ENCODE measurements around the gene PLEKHH2.
A peak's percentile ranks its signal among the peaks of the same experiment; 100 is the strongest.

The PLEKHH2 gene

GRCh38 chr2:43763091-43763490 is 126.0 kb downstream of the PLEKHH2 start:
- DNase-seq (ENCODE audit: low read depth) = no peak

- no peak for DNase-seq (ENCODE audit: low read depth)
These were observed 127.1 kb downstream of the PLEKHH2 start for GRCh38 chr2:43764086-43764705.

- DNase-seq (ENCODE audit: low read depth) = no peak
These were observed 128.9 kb downstream of the PLEKHH2 start for GRCh38 chr2:43766006-43766405.

GRCh38 chr2:43773876-43774613 is 137.0 kb downstream of the PLEKHH2 start, which contains the start of gene DYNC2LI1:
DYNC2LI1 (plus strand) TSS chr2:43774039; CDS start chr2:43774139, 100 bp downstream.
- peak; percentile 65 for DNase-seq (ENCODE audit: low read depth)

GRCh38 chr2:43774617-43775016 is 137.6 kb downstream of the PLEKHH2 start:
- no peak for DNase-seq (ENCODE audit: low read depth)

- DNase-seq (ENCODE audit: low read depth) = no peak
These were observed 139.3 kb downstream of the PLEKHH2 start for GRCh38 chr2:43776324-43776723.

- DNase-seq (ENCODE audit: low read depth) = no peak
These were observed 140.4 kb downstream of the PLEKHH2 start for GRCh38 chr2:43777306-43777926.

GRCh38 chr2:43778233-43778632 is 141.2 kb downstream of the PLEKHH2 start:
- DNase-seq (ENCODE audit: low read depth) = no peak

GRCh38 chr2:43787895-43788294 is 150.8 kb downstream of the PLEKHH2 start:
- DNase-seq (ENCODE audit: low read depth) = no peak

- DNase-seq (ENCODE audit: low read depth) = no peak
These were observed 151.6 kb downstream of the PLEKHH2 start for GRCh38 chr2:43788646-43789045.

GRCh38 chr2:43790147-43790546 is 153.1 kb downstream of the PLEKHH2 start:
- DNase-seq (ENCODE audit: low read depth) = no peak

GRCh38 chr2:43791035-43791765 is 154.1 kb downstream of the PLEKHH2 start:
- no peak for DNase-seq (ENCODE audit: low read depth)

- no peak for DNase-seq (ENCODE audit: low read depth)
These were observed 155.6 kb downstream of the PLEKHH2 start for GRCh38 chr2:43792653-43793052.

- DNase-seq (ENCODE audit: low read depth) = no peak
These were observed 157.9 kb downstream of the PLEKHH2 start for GRCh38 chr2:43794956-43795355.

- DNase-seq (ENCODE audit: low read depth) = no peak
These were observed 159.1 kb downstream of the PLEKHH2 start for GRCh38 chr2:43796206-43796605.

GRCh38 chr2:43798300-43798699 is 161.2 kb downstream of the PLEKHH2 start:
- no peak for DNase-seq (ENCODE audit: low read depth)

GRCh38 chr2:43800894-43801293 is 163.8 kb downstream of the PLEKHH2 start:
- no peak for DNase-seq (ENCODE audit: low read depth)

- DNase-seq (ENCODE audit: low read depth) = no peak
These were observed 165.1 kb downstream of the PLEKHH2 start for GRCh38 chr2:43802135-43802534.

GRCh38 chr2:43803113-43803512 is 166.1 kb downstream of the PLEKHH2 start:
- no peak for DNase-seq (ENCODE audit: low read depth)

- DNase-seq (ENCODE audit: low read depth) = no peak
These were observed 169.6 kb downstream of the PLEKHH2 start for GRCh38 chr2:43806719-43807031.

- DNase-seq (ENCODE audit: low read depth) = no peak
These were observed 173.4 kb downstream of the PLEKHH2 start for GRCh38 chr2:43810452-43810851.

- DNase-seq (ENCODE audit: low read depth) = no peak
These were observed 173.8 kb downstream of the PLEKHH2 start for GRCh38 chr2:43810888-43811287.

GRCh38 chr2:43812006-43812405 is 174.9 kb downstream of the PLEKHH2 start:
- no peak for DNase-seq (ENCODE audit: low read depth)
